Right lobe of liver (tissue), 6 donors: ENCODE results near the gene CHST8. TPM values are rescaled to one million over a fixed set of nuclear protein-coding genes. Genes with fewer than 3 reads are reported as not detected.

Experiments used
- ATAC-seq, 4 donors: fragments of 200-7000 bp; cut with Tn5 transposase; one replicate each; pipeline ENCODE4 v1.9.1; 2020; ENCODE audit warnings: mild to moderate bottlenecking in 4 of 4, moderate library complexity in 4 of 4
- DNase-seq, 3 donors: peaks; one replicate each; pipeline ENCODE4 v3.0.0-alpha.2; 2020
- H3K27ac ChIP-seq, 3 donors: fragments of 200-600 bp; one replicate each; pipeline ENCODE4 v1.8.0; 2022
- H3K27me3 ChIP-seq, 2 donors: fragments of 200-600 bp; one replicate each; pipeline ENCODE4 v1.8.0; 2022
- H3K36me3 ChIP-seq, 4 donors: fragments of 200-600 bp; sonication (generic) in 1 of 4; one replicate each; pipeline versions ENCODE4 v1.5.1 to v1.8.0; 2017 to 2022; ENCODE audit warnings: control low read depth in 1 of 4
- H3K4me1 ChIP-seq, 4 donors: fragments of 200-600 bp; sonication (generic) in 1 of 4; one replicate each; pipeline versions ENCODE4 v1.5.1 to v1.8.0; 2017 to 2022; ENCODE audit warnings: control low read depth in 1 of 4
- H3K4me3 ChIP-seq, 3 donors: fragments of 200-600 bp; one replicate each; pipeline ENCODE4 v1.8.0; 2022
- H3K9me3 ChIP-seq, 4 donors: fragments of 200-600 bp; sonication (generic) in 1 of 4; one replicate each; pipeline versions ENCODE4 v1.5.1 to v1.8.0; 2017 to 2022; ENCODE audit warnings: control low read depth in 1 of 4
- POLR2A ChIP-seq: fragments of 450-650 bp; IDR thresholded peaks from one replicate; pipeline ENCODE4 v1.6.1; 2017; ENCODE audit warnings: antibody characterized with exemption, mild to moderate bottlenecking
- WGBS: methylation state at CpG from one replicate; pipeline ENCODE4 v1.1.6; 2018; ENCODE audit warnings: low coverage, low lambda C conversion rate; ENCODE audit not compliant: insufficient coverage; ENCODE audit errors: missing lambda C conversion rate; 5-methylcytosine and 5-hydroxymethylcytosine counted together
- intact Hi-C, 2 donors: fragments of 100-400 bp; cut with DNase I; formaldehyde crosslinking; loops; one replicate each; pipeline versions ENCODE4 v1.11.2 to v1.14.1; 2022
- total RNA-seq, 6 experiments: library from RNA; depleted of rRNA in 2 of 6; stranded (reverse); fragments of >200 nt in 2 of 6; fragmentation: NEBNext Ultra II Directional in 3 of 6; extraction: Animal tissue kit (Norgen Biotek cat#: 25700) in 3 of 6; gene quantifications; one replicate each; pipeline versions ENCODE4 v1.1.0 to v1.2.4, GENCODE V29; 2016 to 2023
- TF ChIP-seq, protein P1 (sequence below), 4 donors: fragments of 200-600 bp in 3 of 4; fragments of 450-650 bp in 1 of 4; IDR thresholded peaks; one replicate each; pipeline versions ENCODE4 v1.5.1 to v1.8.0; 2016 to 2022; ENCODE audit warnings: antibody characterized with exemption in 4 of 4, mild to moderate bottlenecking in 2 of 4
- donor health status: DM: no; HTN: yes; CAD: no.
- donor health status: DM: no; HTN: no; CAD: no.
- donor health status: DM: no; HTN: no; CAD: no.
- donor health status: DM: no; HTN: yes; CAD: no.
- donor health status: DM: no; HTN: yes; CAD: no.

Gene CHST8
- total RNA-seq, 6 experiments from 2014 or later, result 0.12 to 0.19 TPM; not detected in 4

DNA sequence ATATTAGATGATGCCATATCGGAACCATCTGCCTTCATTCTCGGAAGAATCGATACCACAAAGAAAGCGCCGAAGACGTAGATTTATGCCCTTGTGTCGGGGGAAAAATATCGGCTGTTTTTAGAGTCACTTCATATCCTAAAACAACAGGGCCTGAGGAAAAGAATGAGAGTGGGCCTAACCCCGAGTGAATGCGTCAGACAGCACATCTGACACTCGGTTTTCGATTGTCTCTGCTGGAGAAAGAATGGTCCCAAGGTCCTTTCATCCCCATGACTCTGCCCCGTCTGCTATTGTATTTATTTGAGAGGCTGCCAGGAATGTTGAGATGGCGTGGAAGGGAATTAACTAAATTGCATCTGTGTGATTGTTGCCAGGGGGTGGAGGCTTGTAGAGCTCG lies 46.1 kb downstream of the CHST8 start:
- no peaks in the 10 kb centered on the region for H3K9me3 ChIP-seq
- no peak for ATAC-seq
- no peaks in the 10 kb centered on the region for H3K27me3 ChIP-seq
- H3K36me3 ChIP-seq, result no peaks in the 10 kb centered on the region
- no peak overlapping the region for H3K4me3 ChIP-seq
- no peak for DNase-seq
- H3K27ac ChIP-seq, result no peak overlapping the region
- TF ChIP-seq POLR2A, result no peak
- TF ChIP-seq, protein P1, sequence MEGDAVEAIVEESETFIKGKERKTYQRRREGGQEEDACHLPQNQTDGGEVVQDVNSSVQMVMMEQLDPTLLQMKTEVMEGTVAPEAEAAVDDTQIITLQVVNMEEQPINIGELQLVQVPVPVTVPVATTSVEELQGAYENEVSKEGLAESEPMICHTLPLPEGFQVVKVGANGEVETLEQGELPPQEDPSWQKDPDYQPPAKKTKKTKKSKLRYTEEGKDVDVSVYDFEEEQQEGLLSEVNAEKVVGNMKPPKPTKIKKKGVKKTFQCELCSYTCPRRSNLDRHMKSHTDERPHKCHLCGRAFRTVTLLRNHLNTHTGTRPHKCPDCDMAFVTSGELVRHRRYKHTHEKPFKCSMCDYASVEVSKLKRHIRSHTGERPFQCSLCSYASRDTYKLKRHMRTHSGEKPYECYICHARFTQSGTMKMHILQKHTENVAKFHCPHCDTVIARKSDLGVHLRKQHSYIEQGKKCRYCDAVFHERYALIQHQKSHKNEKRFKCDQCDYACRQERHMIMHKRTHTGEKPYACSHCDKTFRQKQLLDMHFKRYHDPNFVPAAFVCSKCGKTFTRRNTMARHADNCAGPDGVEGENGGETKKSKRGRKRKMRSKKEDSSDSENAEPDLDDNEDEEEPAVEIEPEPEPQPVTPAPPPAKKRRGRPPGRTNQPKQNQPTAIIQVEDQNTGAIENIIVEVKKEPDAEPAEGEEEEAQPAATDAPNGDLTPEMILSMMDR (IDR thresholded peaks at IDR 0.05), result no peak
- intact Hi-C loops, result no loop called here
- 74% methylated on average over 13 of the region's 15 CpGs for WGBS
- no peaks in the 10 kb centered on the region for H3K4me1 ChIP-seq

DNA sequence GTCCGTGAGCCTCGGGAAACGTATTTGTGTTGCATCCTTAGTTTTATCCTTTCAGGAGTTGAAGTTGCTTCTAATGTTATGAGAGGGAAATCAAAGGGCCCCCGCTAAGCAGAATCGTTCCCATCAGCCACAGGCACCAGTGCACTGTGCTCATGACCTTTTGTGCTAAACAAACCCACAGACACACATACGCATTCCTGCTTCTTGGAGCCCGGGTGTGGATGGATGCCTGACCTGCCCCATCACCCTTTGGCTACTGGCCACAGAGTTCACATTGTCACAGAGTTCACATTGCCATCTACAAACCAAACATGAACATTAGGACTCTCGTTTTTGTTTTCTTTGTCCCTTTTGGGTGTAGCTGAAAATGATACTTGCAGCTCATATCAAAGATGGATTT lies 47.2 kb downstream of the CHST8 start:
- no peak for TF ChIP-seq POLR2A
- TF ChIP-seq, protein P1 (IDR thresholded peaks at IDR 0.05), result no peak
- WGBS, result 50% methylated on average over 7 of the region's 8 CpGs

DNA sequence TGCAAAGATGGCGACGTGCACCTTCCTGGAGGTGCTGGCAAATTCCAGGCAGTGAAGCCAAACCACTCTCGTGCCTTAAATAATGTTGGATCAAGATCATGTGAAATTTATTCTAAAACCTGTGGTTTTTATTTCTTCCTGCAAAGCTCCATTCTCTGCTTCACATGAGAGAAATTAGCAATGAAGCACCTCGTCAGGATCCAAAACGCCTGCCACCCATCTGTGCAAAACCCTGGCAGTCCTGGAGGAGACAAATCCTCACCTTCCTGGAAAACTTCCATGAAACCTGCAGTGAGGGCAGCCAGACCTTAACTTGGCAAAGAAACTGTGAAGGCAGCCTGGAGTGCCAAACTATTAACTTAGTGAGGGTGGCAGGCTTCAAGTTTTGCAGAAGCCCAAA lies 47.6 kb downstream of the CHST8 start:
- H3K27ac ChIP-seq, result no peak overlapping the region
- ATAC-seq (no peak), DNase-seq (peak in 1 of 3 donors; percentile 14)
- no peaks in the 10 kb centered on the region for H3K4me1 ChIP-seq
- no peaks in the 10 kb centered on the region for H3K9me3 ChIP-seq
- H3K27me3 ChIP-seq, result no peaks in the 10 kb centered on the region
- intact Hi-C loops, result no loop called here
- WGBS, result 59% methylated on average over 5 of the region's 5 CpGs
- no peak for TF ChIP-seq POLR2A
- TF ChIP-seq, protein P1 (IDR thresholded peaks at IDR 0.05), result no peak
- H3K36me3 ChIP-seq, result no peaks in the 10 kb centered on the region
- H3K4me3 ChIP-seq, result no peak overlapping the region

More for the DNA sequence above, 47.2 kb downstream of the CHST8 start:
- Histone ChIP-seq H3K36me3 (no peaks in the 10 kb centered on the region), H3K27me3 (no peaks in the 10 kb centered on the region), H3K4me1 (no peaks in the 10 kb centered on the region), H3K9me3 (no peaks in the 10 kb centered on the region), H3K27ac (no peak overlapping the region), H3K4me3 (no peak overlapping the region)
- DNase-seq, result peak; percentile 45 to 57 (median 53)
- ATAC-seq, result peak; percentile 51 to 86 (median 68)
- intact Hi-C loops, result no loop called here

DNA sequence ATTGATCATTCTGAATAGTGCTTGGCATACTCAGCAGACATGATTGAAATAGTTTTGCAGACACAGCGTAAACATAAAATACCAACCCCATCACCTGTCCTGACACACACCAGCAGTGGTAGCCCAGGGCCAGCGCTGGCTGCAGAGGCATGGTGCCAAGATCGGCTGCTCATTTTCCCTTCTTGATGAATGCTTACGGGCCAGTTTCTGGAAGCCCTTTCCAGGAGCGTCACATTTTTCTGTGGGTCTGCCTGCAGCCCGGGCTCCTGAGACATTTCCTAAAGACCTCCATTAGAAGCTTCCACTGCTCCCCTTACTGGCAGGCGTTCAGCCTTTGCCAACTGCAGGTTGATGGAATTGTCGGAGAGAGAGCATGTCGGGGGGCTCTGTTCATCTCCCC lies 48.6 kb downstream of the CHST8 start:
- Histone ChIP-seq H3K36me3 (no peaks in the 10 kb centered on the region), H3K27ac (no peak overlapping the region), H3K4me3 (no peak overlapping the region), H3K4me1 (no peaks in the 10 kb centered on the region), H3K9me3 (no peaks in the 10 kb centered on the region), H3K27me3 (no peaks in the 10 kb centered on the region)
- ATAC-seq, result no peak
- intact Hi-C loops, result no loop called here
- WGBS, result 61% methylated on average over 3 of the region's 9 CpGs
- DNase-seq, result peak in 2 of 3 donors; percentile 11 to 31
- TF ChIP-seq, protein P1 (IDR thresholded peaks at IDR 0.05), result no peak
- no peak for TF ChIP-seq POLR2A

DNA sequence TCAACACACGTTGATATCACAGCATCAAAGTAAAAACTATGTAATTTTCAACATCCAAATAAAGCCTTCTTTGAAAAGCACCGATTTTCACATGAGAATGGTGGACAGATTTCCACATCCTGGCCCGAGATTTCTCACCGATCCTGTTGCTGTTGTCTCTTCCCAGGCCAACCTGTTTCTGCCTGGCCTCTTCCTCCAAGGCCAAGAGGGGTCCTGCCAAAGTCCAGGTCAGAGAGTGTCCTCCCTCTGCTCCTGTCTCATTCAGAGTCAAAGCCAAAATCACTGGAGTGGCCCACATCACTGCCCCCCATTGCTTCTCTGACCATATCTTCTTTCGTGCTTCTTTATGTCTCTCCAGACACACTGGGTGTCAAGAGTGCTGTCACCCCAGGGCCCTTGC lies 49.5 kb downstream of the CHST8 start:
- DNase-seq (peak in 2 of 3 donors; percentile 9 to 20), ATAC-seq (no peak)

More for the DNA sequence above, 49.5 kb downstream of the CHST8 start:
- 54% methylated on average over 4 of the region's 5 CpGs for WGBS
- Histone ChIP-seq H3K4me1 (no peaks in the 10 kb centered on the region), H3K27ac (no peak overlapping the region), H3K4me3 (no peak overlapping the region), H3K36me3 (no peaks in the 10 kb centered on the region), H3K9me3 (no peaks in the 10 kb centered on the region), H3K27me3 (no peaks in the 10 kb centered on the region)
- intact Hi-C loops, result no loop called here
- TF ChIP-seq POLR2A, result no peak
- TF ChIP-seq, protein P1 (IDR thresholded peaks at IDR 0.05), result no peak
